NCI-H2029 (cell line): ENCODE data around the gene RXRG.

Experiments used
- DNase-seq: peaks from one replicate; lab custom pipeline; 2025; lab: John Stamatoyannopoulos, UW

The RXRG gene

DNA sequence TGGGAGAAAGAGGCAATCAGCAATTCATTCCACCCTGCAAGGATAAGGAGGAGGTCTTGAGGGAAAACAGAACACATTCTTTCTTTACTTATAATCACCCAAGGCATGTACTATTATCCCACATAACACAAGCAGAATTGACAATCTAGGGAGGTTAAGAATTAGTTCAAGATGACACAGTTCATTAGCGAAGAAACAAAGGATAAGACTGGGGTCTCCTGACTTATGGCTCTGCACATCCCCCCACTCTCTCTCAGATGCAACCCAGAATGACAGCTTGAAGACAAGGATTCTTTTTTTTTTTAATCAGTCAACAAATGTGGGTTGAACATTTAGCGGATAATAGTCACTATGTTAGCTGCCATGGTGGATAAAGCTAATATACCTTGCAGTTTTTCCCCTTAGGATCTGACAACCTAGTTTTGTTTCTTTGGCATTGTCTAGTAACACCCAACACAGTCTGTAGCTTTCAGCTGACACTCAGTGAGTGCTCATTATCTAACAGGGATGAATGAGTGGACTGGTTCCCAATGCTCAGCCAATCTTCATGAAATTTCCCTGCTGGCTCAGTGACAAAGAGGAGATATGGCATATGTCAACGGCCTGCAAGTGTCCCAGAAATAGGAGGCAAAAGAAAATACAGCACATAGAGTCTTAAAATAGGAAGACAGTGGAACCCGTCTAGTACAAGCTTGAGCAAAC is 35.1 kb downstream of the RXRG start:
- no peak for DNase-seq

- peak; percentile 3 for DNase-seq
These were observed 36.4 kb downstream of the RXRG start for GRCh38 chr1:165408518-165408917.

GRCh38 chr1:165407398-165407797 is 37.5 kb downstream of the RXRG start:
- no peak for DNase-seq

DNA sequence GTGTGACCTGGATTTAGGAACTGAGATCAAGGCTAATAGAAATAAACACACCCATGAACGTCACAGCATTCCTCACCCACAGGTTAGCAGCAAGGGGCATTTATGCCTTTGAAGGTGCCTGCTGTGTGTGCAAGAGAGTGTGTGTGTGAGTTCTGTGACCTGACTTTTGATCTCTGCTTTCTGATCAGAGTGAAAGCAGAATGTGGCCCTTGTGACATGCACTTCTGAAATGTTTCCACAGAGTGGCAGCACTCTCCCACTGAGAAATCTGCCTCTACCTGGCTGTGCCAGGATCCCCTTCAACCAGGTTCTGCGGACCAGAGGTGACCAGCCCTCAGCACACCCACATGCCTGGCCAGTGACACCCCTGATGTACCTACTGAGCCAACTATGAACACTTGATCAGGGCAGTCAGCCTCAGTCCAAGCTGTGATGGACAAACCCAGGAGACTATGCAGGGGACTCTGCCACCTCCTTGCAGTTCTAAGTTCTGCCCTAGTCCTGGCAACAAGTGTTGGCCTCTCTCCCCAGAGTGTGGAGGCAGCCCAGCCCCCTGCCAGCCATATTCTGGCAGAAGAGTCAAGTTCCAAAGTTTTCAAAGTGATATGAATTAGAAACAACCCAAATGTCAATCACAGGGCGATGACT is 41.0 kb downstream of the RXRG start:
- DNase-seq, result peak; percentile 4

GRCh38 chr1:165402517-165403111 is 42.3 kb downstream of the RXRG start:
- no peak for DNase-seq

DNA sequence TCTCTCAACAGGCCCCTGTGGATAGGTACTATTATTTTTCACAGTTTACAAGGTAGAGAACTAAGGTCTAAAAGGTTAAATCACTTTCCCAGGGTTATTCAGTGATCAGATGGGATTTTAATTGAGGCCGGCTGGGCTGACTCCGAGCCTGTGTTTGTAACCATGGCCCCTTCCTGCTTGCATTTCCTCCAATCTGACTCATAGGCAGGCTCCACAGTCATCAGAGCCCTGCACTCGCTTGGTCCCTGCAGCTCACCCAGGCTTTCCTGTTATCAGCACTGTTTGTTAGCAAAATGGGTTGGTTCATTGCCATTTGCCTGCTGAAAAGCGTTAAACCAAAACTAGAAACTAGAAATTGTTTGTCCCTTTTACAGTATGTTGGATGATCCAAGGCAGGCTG is 47.0 kb downstream of the RXRG start:
- no peak for DNase-seq

DNA sequence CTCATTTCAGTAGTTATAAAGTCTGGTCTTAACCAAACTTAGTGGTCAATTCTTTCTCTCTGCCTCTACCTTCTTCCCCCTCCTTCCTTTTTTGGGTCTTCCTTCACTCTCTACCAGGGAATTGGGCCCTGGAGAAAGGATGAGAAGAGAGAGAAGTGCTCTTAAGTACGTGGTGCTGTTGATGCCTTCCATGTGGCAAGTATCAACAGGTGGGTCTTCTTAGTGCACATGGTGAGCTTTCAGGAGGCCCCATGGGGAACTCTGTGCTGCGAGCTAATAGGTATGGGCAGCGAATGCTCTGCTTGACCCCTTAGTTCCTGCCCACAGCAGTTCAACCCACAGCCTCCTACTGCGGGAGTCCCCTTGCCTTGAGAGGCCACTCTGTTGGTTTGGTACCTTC is 49.0 kb downstream of the RXRG start:
- no peak for DNase-seq

DNA sequence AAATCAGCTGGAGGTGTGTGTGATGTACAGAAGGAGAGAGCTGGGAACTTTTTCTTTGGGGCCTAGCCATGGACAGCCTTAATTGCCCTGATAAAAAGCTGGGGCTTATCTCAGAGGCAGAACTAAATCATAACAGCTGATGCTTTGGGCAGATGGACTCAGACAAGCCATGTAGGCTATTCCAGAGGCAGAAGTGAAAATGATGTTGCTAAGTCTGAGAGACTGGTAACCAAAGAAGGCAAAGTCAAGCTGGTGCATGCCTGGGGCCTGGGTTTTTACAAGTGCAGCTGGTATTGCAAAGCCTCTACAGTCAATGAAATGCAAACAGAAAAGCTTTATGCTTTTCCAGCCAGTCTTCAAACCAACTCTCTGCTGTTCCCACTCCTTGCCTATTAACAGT is 49.4 kb downstream of the RXRG start:
- DNase-seq, result no peak

GRCh38 chr1:165392634-165393571 is 52.0 kb downstream of the RXRG start:
- peak; percentile 65 for DNase-seq

DNA sequence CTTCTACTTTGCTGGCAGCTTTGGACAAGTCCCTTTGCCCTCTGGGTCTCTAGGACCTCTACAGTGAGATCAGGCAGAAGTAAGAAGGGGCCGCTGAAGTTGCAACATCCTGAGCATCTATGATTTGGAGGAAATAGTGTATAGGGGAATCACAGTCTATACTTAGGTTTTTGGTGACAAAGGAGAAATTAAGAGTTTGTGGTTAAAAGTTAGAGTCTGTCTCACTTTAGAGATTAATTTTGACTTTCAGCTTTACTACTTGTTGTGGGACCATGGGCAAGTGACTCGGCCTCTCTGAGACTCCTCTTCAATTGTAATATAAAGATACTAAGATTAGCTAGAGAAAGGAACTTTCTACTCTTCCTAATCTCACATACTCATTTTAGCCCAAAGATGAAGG is 55.3 kb downstream of the RXRG start:
- no peak for DNase-seq

GRCh38 chr1:165387961-165388360 is 57.0 kb downstream of the RXRG start:
- no peak for DNase-seq

DNA sequence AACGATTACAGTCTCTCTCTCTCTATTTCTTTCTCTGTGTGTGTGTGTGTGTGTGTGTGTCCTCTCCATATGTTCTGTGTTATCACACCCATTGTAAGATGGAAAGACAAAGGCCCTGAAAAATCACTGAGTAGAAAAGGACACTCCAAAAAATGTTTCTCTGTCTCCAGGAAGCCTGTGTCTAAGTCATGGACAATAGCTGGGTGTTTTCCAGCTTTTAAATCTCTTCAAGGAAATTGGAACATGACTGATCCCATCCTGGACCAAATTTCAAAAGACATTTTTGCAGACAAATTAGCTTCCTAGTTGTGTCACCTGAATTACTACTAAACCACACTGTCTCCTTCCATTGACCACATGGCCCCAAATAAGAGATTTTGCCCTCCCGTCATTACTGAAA is 57.4 kb downstream of the RXRG start:
- DNase-seq, result no peak

- DNase-seq, result no peak
These were observed 61.1 kb downstream of the RXRG start for GRCh38 chr1:165383599-165384405.

DNA sequence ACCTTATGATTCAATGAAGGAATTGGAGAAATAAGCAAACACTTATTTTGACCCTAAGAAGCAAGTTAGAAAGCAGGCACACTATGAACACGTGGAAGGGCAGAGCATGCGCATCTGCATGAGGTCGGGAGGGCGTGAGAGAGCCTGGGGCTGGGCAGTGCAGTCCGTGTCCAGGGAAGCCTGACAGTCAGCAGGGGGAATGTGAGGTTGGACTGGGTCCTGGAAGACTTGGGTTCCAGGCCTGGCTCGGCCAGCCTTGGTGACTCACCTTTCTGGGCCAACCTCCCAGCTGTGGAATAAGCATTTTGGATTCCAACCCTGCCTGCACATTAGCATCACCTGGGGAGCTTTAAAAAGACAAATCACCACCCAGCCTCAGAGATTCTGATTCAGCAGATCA is 61.9 kb downstream of the RXRG start:
- DNase-seq, result no peak

- no peak for DNase-seq
These were observed 63.0 kb downstream of the RXRG start for GRCh38 chr1:165381745-165382505.

DNA sequence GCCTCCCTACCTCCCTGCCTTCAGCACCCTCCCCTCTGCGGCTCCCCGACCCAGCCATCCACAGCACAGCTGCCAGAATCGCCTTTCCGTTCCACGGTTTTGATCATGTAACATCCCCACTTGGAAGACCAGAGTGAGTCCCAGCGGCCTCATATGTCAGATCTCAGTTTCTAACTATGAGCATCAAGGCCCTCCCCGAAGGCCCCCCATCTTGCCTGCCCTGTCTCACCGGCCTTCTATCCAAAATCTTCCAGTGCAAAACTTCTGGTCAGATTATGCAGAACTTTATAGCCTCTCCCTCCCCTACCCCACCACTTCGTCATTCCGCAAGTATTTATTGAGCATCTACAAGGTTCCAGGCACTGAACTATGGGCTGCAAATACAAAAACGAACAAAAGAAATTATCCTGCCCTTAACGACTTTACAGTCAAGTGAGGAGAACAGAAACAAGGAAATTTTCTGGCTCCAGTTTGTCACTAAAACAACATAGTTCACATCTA is 68.1 kb downstream of the RXRG start:
- DNase-seq, result no peak

DNA sequence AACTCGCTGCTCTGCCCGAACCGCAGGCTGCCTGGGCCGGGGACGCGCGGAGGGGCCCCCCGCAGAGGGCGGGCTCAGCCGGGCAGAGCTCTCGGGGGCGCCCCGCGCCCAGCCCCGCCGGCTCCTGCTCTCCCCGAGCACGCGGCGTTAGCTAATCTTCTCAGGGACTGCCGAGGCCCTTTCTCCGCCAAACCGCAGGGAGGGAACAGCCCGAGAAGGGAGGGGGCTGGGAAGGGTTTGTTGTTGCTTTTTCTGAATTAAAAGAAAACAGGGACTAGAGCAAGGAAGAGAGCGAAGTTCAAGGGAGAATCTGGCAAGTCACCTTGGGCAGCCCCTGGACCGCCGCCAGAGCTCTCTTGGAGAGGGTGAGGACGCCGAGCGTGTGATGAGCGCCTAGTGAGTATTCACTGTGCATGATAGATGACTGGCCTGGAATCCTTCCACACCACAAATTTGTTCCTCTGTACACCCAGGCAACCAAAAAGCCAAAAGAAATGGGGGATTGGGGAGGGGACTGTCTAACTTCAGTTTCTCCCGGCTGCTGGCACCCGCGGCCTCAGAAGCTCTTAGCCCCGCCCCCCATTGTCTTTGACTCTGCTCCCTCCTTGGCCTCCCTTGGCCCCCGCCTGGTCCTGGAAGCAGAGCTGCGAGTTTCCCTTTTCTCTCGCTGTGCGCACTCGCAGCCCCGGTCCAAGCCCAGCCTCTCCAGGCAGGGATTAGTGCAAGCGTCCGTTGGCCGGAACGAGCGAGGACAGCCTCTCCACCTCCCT is 68.7 kb downstream of the RXRG start:
- DNase-seq, result peak; percentile 71

GRCh38 chr1:165375623-165376022 is 69.3 kb downstream of the RXRG start:
- DNase-seq, result no peak

- no peak for DNase-seq
These were observed 73.2 kb downstream of the RXRG start for GRCh38 chr1:165371588-165372225.
